Stimulated activated CD8-positive, alpha-beta memory T cell treated with anti-CD3 and anti-CD28 coated beads, Interleukin-12 subunit alpha, Interleukin-12 subunit beta, amount 100 ng/mL, for 1 hour (primary cell): Measurements from ENCODE around the gene PSORS1C2.
A peak's percentile ranks its signal among the peaks of the same experiment; 100 is the strongest.

Experiments used
- DNase-seq: peaks from one replicate; pipeline ENCODE4 v3.0.0-alpha.2; 2020; ENCODE audit warnings: low read depth

PSORS1C2 gene

GRCh38 chr6:31113861-31114540 is 24.9 kb downstream of the PSORS1C2 start:
- no peak for DNase-seq

GRCh38 chr6:31112478-31112877 is 26.4 kb downstream of the PSORS1C2 start, which contains the start of gene C6orf15:
Gene C6orf15 (minus strand): TSS chr6:31112575. CDS start chr6:31112555, 20 bp downstream.
- DNase-seq, result no peak

GRCh38 chr6:31111712-31112111 is 27.2 kb downstream of the PSORS1C2 start:
- no peak for DNase-seq

GRCh38 chr6:31110825-31111582 is 27.9 kb downstream of the PSORS1C2 start:
- no peak for DNase-seq

DNA sequence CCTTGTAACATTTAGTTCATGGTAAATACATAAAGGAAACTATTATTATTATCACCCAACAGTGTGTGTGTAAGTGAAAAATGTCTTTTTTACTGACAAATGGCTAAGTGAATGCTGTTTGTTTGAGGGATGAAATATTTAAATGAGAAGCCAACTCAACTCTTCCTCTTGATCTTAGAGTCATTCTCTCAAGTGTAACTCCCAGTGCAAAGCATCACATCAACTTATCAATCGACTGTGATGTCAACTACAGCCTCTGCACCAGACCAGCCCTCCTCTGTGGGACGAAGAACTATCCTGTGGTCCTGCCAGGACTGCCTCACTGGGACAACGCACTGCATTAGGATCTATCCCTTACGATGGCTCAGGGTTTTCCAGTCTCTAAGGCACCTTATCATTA is 31.8 kb downstream of the PSORS1C2 start:
- no peak for DNase-seq

DNA sequence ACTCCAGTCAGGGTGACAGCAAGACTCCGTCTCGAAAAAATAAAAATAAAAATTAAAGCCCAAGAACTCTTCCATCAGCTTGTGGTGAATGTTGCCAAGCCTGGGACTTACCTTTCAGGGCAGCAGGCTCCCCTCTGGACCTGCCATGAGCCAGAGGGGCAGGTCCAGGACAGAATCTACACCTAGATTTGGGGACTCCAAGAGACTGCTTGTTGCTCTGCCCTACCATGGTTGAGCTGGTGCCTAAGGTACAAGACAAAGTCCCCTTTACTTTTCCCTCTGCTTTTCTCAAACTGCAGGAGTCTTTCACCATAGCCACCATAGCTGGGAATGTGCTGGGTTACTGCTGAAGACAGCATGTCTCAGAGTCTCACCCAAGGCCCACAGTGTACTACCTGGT is 35.7 kb downstream of the PSORS1C2 start:
- no peak for DNase-seq

DNA sequence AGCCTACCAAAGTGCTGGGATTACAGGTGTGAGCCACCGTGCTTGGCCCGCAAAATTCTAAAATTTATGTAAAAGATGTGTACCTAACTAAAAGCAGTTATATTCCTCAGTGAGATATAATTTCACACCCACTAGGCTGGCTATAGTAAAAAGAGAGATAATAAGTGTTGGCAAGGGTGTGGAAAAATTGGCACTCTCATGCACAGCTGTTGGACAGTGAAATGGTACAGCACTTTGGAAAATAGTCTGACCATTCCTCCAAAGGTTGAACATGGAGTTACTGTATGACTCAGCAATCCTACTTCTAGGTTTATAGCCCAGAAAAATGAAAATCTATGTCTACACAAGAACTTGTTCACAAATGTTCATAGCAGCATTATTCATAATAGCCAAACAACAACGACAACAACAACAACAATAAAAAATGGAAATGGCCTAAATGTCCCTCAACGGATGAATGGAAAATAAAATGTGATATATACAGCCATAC is 40.4 kb downstream of the PSORS1C2 start:
- DNase-seq, result no peak

GRCh38 chr6:31096656-31097055 is 42.2 kb downstream of the PSORS1C2 start:
- no peak for DNase-seq

- no peak for DNase-seq
Measured at GRCh38 chr6:31096215-31096614, 42.7 kb downstream of the PSORS1C2 start.

DNA sequence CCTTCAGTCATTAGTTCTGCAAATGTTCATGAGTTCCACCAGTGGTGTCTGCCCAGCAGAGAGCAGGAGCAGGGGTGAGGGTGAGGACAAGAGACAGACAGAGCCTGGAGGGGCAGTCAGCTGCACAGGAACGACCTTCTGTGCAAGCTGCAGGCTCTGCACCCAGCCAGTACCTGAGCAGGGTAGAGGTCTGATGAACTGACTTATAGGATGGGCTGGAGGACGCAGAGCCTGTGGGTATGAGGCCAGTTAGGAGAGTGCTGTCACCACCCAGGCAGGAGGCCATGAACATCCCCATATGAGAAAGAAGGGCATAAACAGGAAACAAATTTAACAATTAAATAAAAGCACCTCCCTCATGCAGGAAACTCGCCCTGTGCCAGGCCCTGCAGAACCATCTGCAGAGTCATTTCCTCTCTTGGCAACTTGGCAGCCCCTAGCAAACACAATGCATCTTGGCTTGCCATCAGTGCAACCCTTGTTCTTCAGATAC is 44.4 kb downstream of the PSORS1C2 start:
- peak; percentile 3 for DNase-seq

DNA sequence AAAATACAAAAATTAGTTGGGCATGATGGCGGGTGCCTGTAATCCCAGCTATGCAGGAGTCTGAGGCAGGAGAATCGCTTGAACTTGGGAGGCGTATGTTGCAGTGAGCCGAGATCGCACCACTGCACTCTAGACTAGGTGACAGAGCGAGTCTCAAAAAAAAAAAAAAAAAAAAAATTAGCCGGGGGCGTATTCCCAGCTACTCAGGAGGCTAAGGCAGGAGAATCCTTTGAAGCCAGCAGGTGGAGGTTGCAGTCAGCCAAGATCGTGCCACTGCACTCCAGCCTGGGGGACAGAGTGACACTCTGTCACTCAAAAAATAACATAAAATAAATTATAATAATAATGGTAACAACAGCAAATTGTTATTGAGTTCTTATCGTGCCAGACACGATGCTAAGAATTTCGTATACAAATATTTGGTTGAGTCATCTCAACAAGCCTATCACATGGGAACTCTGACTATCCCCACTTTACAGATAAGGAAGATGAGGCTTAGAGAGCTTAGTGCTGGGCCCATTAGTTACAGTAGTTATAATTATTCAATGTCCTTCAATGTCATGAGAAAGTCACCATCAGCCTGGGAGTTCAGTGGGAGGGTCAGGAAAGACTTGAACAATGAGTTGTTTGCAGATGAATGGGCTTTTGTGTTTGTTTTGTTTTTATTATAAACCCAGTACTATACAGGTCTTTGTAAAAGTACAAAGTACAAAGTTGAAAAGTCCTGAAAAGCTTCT is 45.9 kb downstream of the PSORS1C2 start:
- DNase-seq, result no peak

GRCh38 chr6:31092238-31092637 is 46.6 kb downstream of the PSORS1C2 start:
- DNase-seq, result no peak

- DNase-seq, result no peak
Measured at GRCh38 chr6:31091680-31092079, 47.2 kb downstream of the PSORS1C2 start.

DNA sequence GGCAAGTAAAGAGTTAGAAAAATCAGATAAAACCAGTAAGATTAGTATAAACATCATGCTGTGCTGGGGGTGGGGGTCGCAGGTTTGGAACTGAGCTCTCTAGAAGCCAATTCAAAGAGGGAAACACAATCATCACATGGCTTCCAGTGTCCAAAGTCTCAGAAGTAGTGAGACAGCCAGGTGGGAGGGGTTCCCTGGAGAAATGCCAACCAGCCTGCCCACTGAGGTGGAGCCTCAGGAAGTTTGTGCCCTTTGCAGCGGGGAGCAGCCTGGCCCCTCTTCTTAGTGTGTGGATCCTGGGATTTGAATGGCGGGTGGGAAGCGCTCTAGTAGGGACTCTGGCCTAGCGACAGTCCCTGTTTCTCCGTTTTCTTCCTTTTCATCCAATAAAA is 47.9 kb downstream of the PSORS1C2 start:
- DNase-seq, result no peak

- DNase-seq, result no peak
Measured at GRCh38 chr6:31090275-31090972, 48.4 kb downstream of the PSORS1C2 start.
